GM13976 (cell line): ENCODE measurements around the gene JPH4.

Experiments
- DNase-seq: peaks from one replicate; pipeline ENCODE4 v3.0.0; 2012; ENCODE audit warnings: low spot score
- CTCF ChIP-seq: IDR thresholded peaks from 2 replicates; pipeline ENCODE4 v1.5.1; 2012; ENCODE audit warnings: borderline replicate concordance, mild to moderate bottlenecking; ENCODE audit not compliant: insufficient read depth; ENCODE audit errors: extremely low read depth, missing control alignments, control extremely low read depth
- in situ Hi-C: fragments of 300-500 bp; cut with MboI; formaldehyde crosslinking; loops from one replicate; pipeline ENCODE4 v1.12.0; 2022; ENCODE audit warnings: low sequenced_read_pairs, mixed read lengths, inconsistent platforms; ENCODE audit not compliant: unreplicated experiment

JPH4 gene

GRCh38 chr14:23578560-23579310 is at the start of gene JPH4:
TSS of gene JPH4 (minus strand) at chr14:23578790. CDS start at chr14:23577453, 1,337 bp downstream.
- in situ Hi-C loops: no loop called here
- no peak for TF ChIP-seq CTCF
- DNase-seq: no peak

- in situ Hi-C loops: no loop called here
- DNase-seq: no peak
These were observed 49.4 kb upstream of the JPH4 start for GRCh38 chr14:23627961-23628360.

DNA sequence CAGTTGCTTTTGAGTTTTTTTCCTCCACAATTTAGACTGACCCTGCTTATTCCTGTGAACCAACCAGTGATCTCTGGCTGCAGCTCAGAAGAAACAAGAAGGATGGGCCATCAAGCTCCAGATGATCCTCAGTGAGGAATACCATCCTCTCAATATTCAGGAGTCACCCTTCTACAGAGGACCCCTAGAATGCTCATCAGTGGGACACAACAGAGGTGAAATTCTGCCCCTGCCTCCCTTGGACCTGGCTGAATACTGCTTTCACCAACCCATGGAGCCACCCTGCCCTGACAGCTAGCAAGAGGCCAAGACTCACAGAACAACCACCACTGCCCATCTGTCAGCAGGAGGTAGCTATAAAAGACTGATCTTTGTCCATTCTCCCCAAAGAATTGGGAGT is 48.4 kb upstream of the JPH4 start:
- DNase-seq: no peak
- in situ Hi-C loops: no loop called here
- no peak for TF ChIP-seq CTCF

More at GRCh38 chr14:23627961-23628360, 49.4 kb upstream of the JPH4 start:
- TF ChIP-seq CTCF: no peak

GRCh38 chr14:23624830-23625404 is 46.3 kb upstream of the JPH4 start:
- TF ChIP-seq CTCF: no peak
- in situ Hi-C loops: no loop called here
- DNase-seq: no peak

DNA sequence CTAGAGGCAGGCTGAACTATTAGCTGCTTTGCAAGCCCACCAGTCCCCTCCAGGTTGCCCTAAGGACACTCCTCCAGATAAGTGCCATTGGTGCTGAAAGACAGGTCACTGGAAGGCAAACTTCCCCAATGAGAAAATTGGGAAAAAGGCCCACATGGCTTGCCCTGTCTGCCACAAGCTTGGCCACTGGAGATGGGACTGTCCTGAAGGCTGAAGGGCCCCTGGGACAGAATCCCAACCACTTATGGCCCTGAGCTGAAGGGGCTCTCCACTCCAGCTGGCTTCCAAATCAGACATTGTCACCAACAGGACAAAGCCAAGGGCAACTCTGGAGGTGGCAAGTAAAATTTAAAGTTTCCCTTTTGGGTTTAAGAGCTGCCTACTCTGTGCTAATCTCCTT is 45.4 kb upstream of the JPH4 start:
- DNase-seq: no peak
- in situ Hi-C loops: no loop called here
- no peak for TF ChIP-seq CTCF

- in situ Hi-C loops: no loop called here
- no peak for TF ChIP-seq CTCF
- no peak for DNase-seq
These were observed 44.4 kb upstream of the JPH4 start for GRCh38 chr14:23622990-23623389.
